Suppressor macrophage (primary cell): ENCODE data around the gene PARD3B.

Experiments used
- DNase-seq, 4 experiments: peaks; one replicate each; pipeline ENCODE4 v3.0.0-alpha.2; 2020 to 2022

PARD3B gene

GRCh38 chr2:205366336-205367060 lies 821.2 kb downstream of the PARD3B start:
- no peak for DNase-seq

- no peak for DNase-seq
Observed at GRCh38 chr2:205367331-205367935, 822.2 kb downstream of the PARD3B start.

- DNase-seq = no peak
Observed at GRCh38 chr2:205369813-205370212, 824.5 kb downstream of the PARD3B start.

- DNase-seq = no peak
Observed at GRCh38 chr2:205370726-205371125, 825.5 kb downstream of the PARD3B start.

GRCh38 chr2:205372141-205372540 lies 826.9 kb downstream of the PARD3B start:
- DNase-seq = no peak

GRCh38 chr2:205375461-205376448 lies 830.5 kb downstream of the PARD3B start:
- DNase-seq = no peak

GRCh38 chr2:205377324-205377723 lies 832.0 kb downstream of the PARD3B start:
- DNase-seq = no peak

- no peak for DNase-seq
Observed at GRCh38 chr2:205383601-205384000, 838.3 kb downstream of the PARD3B start.

- no peak for DNase-seq
Observed at GRCh38 chr2:205386109-205386508, 840.8 kb downstream of the PARD3B start.

- no peak for DNase-seq
Observed at GRCh38 chr2:205387350-205388055, 842.2 kb downstream of the PARD3B start.

GRCh38 chr2:205390866-205391265 lies 845.6 kb downstream of the PARD3B start:
- DNase-seq = no peak

- no peak for DNase-seq
Observed at GRCh38 chr2:205401511-205401910, 856.2 kb downstream of the PARD3B start.

- no peak for DNase-seq
Observed at GRCh38 chr2:205402011-205402410, 856.7 kb downstream of the PARD3B start.

GRCh38 chr2:205403244-205403825 lies 858.1 kb downstream of the PARD3B start:
- DNase-seq = no peak

- DNase-seq = no peak
Observed at GRCh38 chr2:205405194-205405593, 859.9 kb downstream of the PARD3B start.

- no peak for DNase-seq
Observed at GRCh38 chr2:205405752-205406151, 860.5 kb downstream of the PARD3B start.

- DNase-seq = no peak
Observed at GRCh38 chr2:205407984-205408383, 862.7 kb downstream of the PARD3B start.

- no peak for DNase-seq
Observed at GRCh38 chr2:205408696-205409095, 863.4 kb downstream of the PARD3B start.

- DNase-seq = no peak
Observed at GRCh38 chr2:205409411-205409810, 864.1 kb downstream of the PARD3B start.

GRCh38 chr2:205411558-205411957 lies 866.3 kb downstream of the PARD3B start:
- no peak for DNase-seq

GRCh38 chr2:205424326-205424725 lies 879.1 kb downstream of the PARD3B start:
- no peak for DNase-seq

GRCh38 chr2:205425102-205425501 lies 879.8 kb downstream of the PARD3B start:
- DNase-seq = no peak
